GM12891 (cell line): Measurements from ENCODE around the gene RAE1.
A peak's percentile ranks its signal among the peaks of the same experiment; 100 is the strongest.

Experiments used
- POLR2A ChIP-seq: IDR thresholded peaks from 2 replicates; pipeline ENCODE4 v1.6.1; 2011; ENCODE audit warnings: low read depth, low read length, control low read depth
- POLR2AphosphoS5 ChIP-seq: IDR thresholded peaks from 2 replicates; pipeline ENCODE4 v1.6.1; 2011; ENCODE audit warnings: low read depth, low read length, control low read depth
- POU2F2 ChIP-seq: IDR thresholded peaks from 2 replicates; pipeline ENCODE4 v1.6.1; 2011; ENCODE audit warnings: low read depth, mild to moderate bottlenecking, control low read depth, low read length, moderate library complexity

DNA sequence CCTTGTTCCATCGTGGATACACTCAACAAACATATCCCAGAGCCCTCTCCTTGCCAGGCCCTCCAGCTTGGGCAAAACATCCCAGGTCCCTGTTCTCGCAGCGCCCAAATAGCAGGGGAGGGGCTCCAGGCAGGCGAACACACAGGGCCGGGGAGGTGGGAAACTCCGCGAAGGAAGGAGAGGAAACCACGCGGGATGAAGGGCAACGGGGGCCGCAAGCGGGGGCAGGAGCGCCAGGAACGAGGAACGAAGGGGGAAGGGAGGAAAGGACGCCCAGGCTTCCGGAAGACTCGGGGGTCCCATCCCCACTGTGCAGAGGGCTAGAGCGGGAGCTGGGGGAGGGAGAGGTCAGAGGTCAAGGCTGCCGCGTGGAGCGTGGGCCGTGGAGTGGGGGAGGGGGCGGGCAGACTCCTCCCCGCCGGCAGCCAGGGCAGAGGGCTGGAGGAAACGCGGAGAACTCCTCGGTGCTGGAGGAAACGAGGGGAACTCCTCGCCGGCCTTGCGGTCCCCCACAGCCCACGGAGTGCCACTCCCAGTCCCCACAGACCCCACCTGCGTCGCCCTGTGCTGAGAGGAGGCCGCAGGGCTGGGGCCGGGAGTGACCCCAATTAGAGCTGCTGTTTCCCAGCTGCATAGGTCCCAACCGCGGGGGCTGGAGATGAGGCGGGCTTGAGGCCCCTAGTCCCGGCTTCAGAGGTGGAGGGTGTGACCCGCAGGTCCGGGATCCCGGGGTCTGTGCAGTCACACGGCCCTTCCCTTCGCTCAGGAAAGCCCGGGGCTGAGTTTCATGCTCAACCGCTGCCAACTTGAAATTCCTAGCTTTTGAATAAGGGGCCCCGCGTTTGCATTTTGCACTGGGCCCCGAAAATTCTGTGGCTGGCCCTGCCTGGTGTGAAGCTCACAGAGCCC, 38.9 kb downstream of the RAE1 start:
- TF ChIP-seq POLR2AphosphoS5 (no peak), POLR2A (0 out of 2 replicates have a peak, but pooled peaks have one; percentile 46), POU2F2 (0 out of 2 replicates have a peak, but pooled peaks have one; percentile 23)
